Glutamatergic neuron (in vitro differentiated cells): ENCODE data around the gene RAB37. TPM values are rescaled to one million over a fixed set of nuclear protein-coding genes. Genes with fewer than 3 reads are reported as not detected.

Source experiments
- DNase-seq: peaks from one replicate; pipeline ENCODE4 v3.0.0; 2022
- H3K27ac Mint-ChIP-seq: one replicate; pipeline ENCODE4 v1.8.0; 2020; ENCODE audit warnings: mild to moderate bottlenecking, mixed read lengths, inconsistent platforms; ENCODE audit not compliant: unreplicated experiment
- H3K27me3 Mint-ChIP-seq: one replicate; pipeline ENCODE4 v1.8.0; 2020; ENCODE audit warnings: mild to moderate bottlenecking, moderate library complexity, mixed read lengths, inconsistent platforms; ENCODE audit not compliant: unreplicated experiment
- H3K36me3 Mint-ChIP-seq: one replicate; pipeline ENCODE4 v1.8.0; 2020; ENCODE audit warnings: mild to moderate bottlenecking, mixed read lengths, inconsistent platforms; ENCODE audit not compliant: unreplicated experiment
- H3K4me1 Mint-ChIP-seq: one replicate; pipeline ENCODE4 v1.8.0; 2020; ENCODE audit warnings: mild to moderate bottlenecking, low read depth, mixed read lengths, inconsistent platforms; ENCODE audit not compliant: unreplicated experiment
- H3K4me3 Mint-ChIP-seq: one replicate; pipeline ENCODE4 v1.8.0; 2020; ENCODE audit warnings: mild to moderate bottlenecking, mixed read lengths, inconsistent platforms; ENCODE audit not compliant: unreplicated experiment
- H3K9me3 Mint-ChIP-seq: one replicate; pipeline ENCODE4 v1.8.0; 2020; ENCODE audit warnings: mild to moderate bottlenecking, moderate library complexity, mixed read lengths, inconsistent platforms; ENCODE audit not compliant: unreplicated experiment
- total RNA-seq: library from RNA; stranded (reverse); fragmentation: NEBNext Ultra II Directional; extraction: Animal tissue kit (Norgen Biotek cat#: 25700); gene quantifications from one replicate; pipeline ENCODE4 v1.2.1, GENCODE V29; 2021; ENCODE audit not compliant: unreplicated experiment
- TF ChIP-seq, protein P1 (sequence below): fragments of 200-600 bp; sonication (generic); IDR thresholded peaks from one replicate; pipeline ENCODE4 v1.5.0; 2021; ENCODE audit not compliant: partially characterized antibody, unreplicated experiment

Gene RAB37
- total RNA-seq, 1 donor from 2014 or later: 2.1 TPM

DNA sequence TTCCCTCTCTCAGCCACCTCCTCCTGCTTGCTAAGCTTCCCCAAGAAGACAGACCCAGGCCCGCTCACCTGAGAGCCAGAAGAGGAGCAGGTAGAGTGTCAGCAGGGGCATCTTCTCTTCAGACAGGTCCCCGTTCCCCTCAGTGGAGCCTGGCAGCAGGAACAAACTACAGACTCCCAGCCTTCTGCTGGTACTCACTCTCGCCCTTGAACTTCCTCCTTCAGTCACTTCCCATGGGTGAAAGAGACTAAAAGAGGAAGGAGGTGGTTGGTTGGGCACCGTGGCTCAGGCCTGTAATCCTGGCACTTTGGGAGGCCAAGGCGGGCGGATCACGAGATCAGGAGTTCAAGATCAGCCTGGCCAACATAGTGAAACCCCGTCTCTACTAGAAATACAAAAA is 24.3 kb upstream of the RAB37 start, which contains the start of gene CD300LF:
Gene CD300LF (minus strand): TSS at position 168 of the 400 bp plus-strand sequence. CDS start 57 bp downstream, at position 111.
- no peaks in the 10 kb centered on the region for H3K4me1 Mint-ChIP-seq
- no peaks in the 10 kb centered on the region for H3K27me3 Mint-ChIP-seq
- TF ChIP-seq, protein P1, sequence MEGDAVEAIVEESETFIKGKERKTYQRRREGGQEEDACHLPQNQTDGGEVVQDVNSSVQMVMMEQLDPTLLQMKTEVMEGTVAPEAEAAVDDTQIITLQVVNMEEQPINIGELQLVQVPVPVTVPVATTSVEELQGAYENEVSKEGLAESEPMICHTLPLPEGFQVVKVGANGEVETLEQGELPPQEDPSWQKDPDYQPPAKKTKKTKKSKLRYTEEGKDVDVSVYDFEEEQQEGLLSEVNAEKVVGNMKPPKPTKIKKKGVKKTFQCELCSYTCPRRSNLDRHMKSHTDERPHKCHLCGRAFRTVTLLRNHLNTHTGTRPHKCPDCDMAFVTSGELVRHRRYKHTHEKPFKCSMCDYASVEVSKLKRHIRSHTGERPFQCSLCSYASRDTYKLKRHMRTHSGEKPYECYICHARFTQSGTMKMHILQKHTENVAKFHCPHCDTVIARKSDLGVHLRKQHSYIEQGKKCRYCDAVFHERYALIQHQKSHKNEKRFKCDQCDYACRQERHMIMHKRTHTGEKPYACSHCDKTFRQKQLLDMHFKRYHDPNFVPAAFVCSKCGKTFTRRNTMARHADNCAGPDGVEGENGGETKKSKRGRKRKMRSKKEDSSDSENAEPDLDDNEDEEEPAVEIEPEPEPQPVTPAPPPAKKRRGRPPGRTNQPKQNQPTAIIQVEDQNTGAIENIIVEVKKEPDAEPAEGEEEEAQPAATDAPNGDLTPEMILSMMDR: no peak
- no peaks in the 10 kb centered on the region for H3K36me3 Mint-ChIP-seq
- H3K27ac Mint-ChIP-seq: no peak within 1 kb of the TSS
- peaks cover 2% of the 10 kb centered on the region for H3K9me3 Mint-ChIP-seq
- H3K4me3 Mint-ChIP-seq: no peak within 1 kb of the TSS
- no peak for DNase-seq

DNA sequence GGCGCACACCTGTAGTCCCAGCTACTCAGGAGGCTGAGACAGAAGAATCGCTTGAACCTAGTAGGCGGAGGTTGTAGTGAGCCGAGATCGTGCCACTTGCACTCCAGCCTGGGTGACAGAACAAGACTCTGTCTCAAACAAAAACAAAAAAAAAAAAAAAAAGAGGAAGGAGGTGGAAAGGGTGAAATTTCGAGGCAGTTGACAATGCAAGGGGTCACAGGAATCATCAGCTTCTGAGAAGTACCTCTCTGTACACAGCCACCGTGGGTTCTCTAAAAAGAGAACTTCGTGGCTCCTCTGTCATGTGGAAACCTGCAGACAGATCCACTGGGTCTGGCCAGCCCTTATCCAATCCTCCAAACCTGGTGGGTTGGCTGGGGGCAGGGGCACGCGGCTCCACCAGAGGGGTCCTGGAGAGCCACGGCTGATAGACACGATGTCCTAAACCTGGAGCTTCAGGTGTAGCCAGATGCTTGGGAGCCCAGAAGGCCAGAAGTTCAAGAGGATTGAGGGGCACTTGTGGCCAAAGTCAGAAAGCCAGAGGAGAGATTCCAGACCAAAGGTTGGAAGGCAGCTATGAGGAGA is 23.8 kb upstream of the RAB37 start:
- Mint-ChIP-seq H3K4me1 (no peaks in the 10 kb centered on the region), H3K4me3 (no peak overlapping the region), H3K27ac (no peak overlapping the region), H3K36me3 (no peaks in the 10 kb centered on the region), H3K9me3 (peaks cover 2% of the 10 kb centered on the region), H3K27me3 (no peaks in the 10 kb centered on the region)
- TF ChIP-seq, protein P1: no peak
- DNase-seq: no peak

- no peaks in the 10 kb centered on the region for H3K36me3 Mint-ChIP-seq
- H3K27ac Mint-ChIP-seq: no peak overlapping the region
- H3K4me1 Mint-ChIP-seq: no peaks in the 10 kb centered on the region
- TF ChIP-seq, protein P1: no peak
- H3K9me3 Mint-ChIP-seq: peaks cover 2% of the 10 kb centered on the region
- DNase-seq: no peak
- H3K4me3 Mint-ChIP-seq: no peak overlapping the region
- no peaks in the 10 kb centered on the region for H3K27me3 Mint-ChIP-seq
Observed at GRCh38 chr17:74715144-74715543, 21.9 kb upstream of the RAB37 start.

- no peak overlapping the region for H3K4me3 Mint-ChIP-seq
- no peaks in the 10 kb centered on the region for H3K36me3 Mint-ChIP-seq
- H3K9me3 Mint-ChIP-seq: no peaks in the 10 kb centered on the region
- TF ChIP-seq, protein P1: no peak
- no peak for DNase-seq
- no peak overlapping the region for H3K27ac Mint-ChIP-seq
- H3K27me3 Mint-ChIP-seq: no peaks in the 10 kb centered on the region
- H3K4me1 Mint-ChIP-seq: no peaks in the 10 kb centered on the region
Observed at GRCh38 chr17:74720506-74720905, 16.6 kb upstream of the RAB37 start.

GRCh38 chr17:74722782-74723181 is 14.3 kb upstream of the RAB37 start:
- no peaks in the 10 kb centered on the region for H3K9me3 Mint-ChIP-seq
- H3K36me3 Mint-ChIP-seq: no peaks in the 10 kb centered on the region
- H3K4me1 Mint-ChIP-seq: no peaks in the 10 kb centered on the region
- DNase-seq: no peak
- TF ChIP-seq, protein P1: no peak
- no peak overlapping the region for H3K27ac Mint-ChIP-seq
- H3K27me3 Mint-ChIP-seq: no peaks in the 10 kb centered on the region
- no peak overlapping the region for H3K4me3 Mint-ChIP-seq
